Neural cell (in vitro differentiated cells): ENCODE results near the gene ITGA3. TPM values are rescaled to one million over a fixed set of nuclear protein-coding genes. Genes with fewer than 3 reads are reported as not detected.

ENCODE experiments used
- H2AFZ ChIP-seq: fragments of 200-600, 300-800 bp; sonication (generic), shearing (Covaris generic); 2 replicates; pipeline ENCODE4 v1.6.0; 2014; ENCODE audit warnings: low read depth, mild to moderate bottlenecking, antibody characterized with exemption, low read length, moderate library complexity
- H3F3A ChIP-seq: fragments of 200-600 bp; shearing (Covaris generic); 2 replicates; pipeline ENCODE4 v1.6.1; 2016; ENCODE audit warnings: mild to moderate bottlenecking, moderate library complexity, mixed read lengths, antibody characterized with exemption, low read length; ENCODE audit not compliant: insufficient read depth, poor library complexity, severe bottlenecking
- H3K27ac ChIP-seq: fragments of 200-600, 300-800 bp; sonication (generic), shearing (Covaris generic); 2 replicates; pipeline ENCODE4 v1.5.1; 2014; ENCODE audit warnings: mild to moderate bottlenecking, low read length, moderate library complexity
- H3K27me3 ChIP-seq: fragments of 300-800, 200-600 bp; sonication (generic), shearing (Covaris generic); 2 replicates; pipeline ENCODE4 v1.6.0; 2014; ENCODE audit warnings: mild to moderate bottlenecking, low read depth, low read length, moderate library complexity; ENCODE audit not compliant: insufficient read depth
- H3K36me3 ChIP-seq: fragments of 300-800, 200-600 bp; sonication (generic), shearing (Covaris generic); 2 replicates; pipeline ENCODE4 v1.5.1; 2014; ENCODE audit warnings: mild to moderate bottlenecking, antibody characterized with exemption, low read length, moderate library complexity; ENCODE audit not compliant: insufficient read depth
- H3K4me2 ChIP-seq: fragments of 300-800, 200-600 bp; sonication (generic), shearing (Covaris generic); 2 replicates; pipeline ENCODE4 v1.6.0; 2014; ENCODE audit warnings: mild to moderate bottlenecking, low read length
- H3K4me3 ChIP-seq: fragments of 300-800, 200-600 bp; sonication (generic), shearing (Covaris generic); 2 replicates; pipeline ENCODE4 v1.5.1; 2014; ENCODE audit warnings: mild to moderate bottlenecking, low read length, moderate library complexity
- H3K79me2 ChIP-seq: fragments of 200-600 bp; shearing (Covaris generic); replicated peaks from 2 replicates; pipeline ENCODE4 v1.6.0; 2014; ENCODE audit warnings: mild to moderate bottlenecking, low read length, moderate library complexity; ENCODE audit not compliant: insufficient read depth
- H3K9ac ChIP-seq: fragments of 300-800, 200-600 bp; sonication (generic), shearing (Covaris generic); 2 replicates; pipeline ENCODE4 v1.6.1; 2016; ENCODE audit warnings: mild to moderate bottlenecking, low read length, mixed read lengths
- H3K9me2 ChIP-seq: fragments of 200-600 bp; shearing (Covaris generic); 2 replicates; pipeline ENCODE4 v1.6.1; 2016; ENCODE audit warnings: mild to moderate bottlenecking, low read length, mixed read lengths; ENCODE audit not compliant: insufficient read depth
- H3K9me3 ChIP-seq: fragments of 200-600, 300-800 bp; sonication (generic), shearing (Covaris generic); 2 replicates; pipeline ENCODE4 v1.6.1; 2016; ENCODE audit warnings: mild to moderate bottlenecking, mixed run types, low read length, moderate library complexity, mixed read lengths
- H4K20me1 ChIP-seq: fragments of 200-600 bp; shearing (Covaris generic); 2 replicates; pipeline ENCODE4 v1.6.1; 2016; ENCODE audit warnings: mild to moderate bottlenecking, mixed run types; ENCODE audit not compliant: insufficient read depth
- EP300 ChIP-seq: fragments of 450-650 bp; conservative IDR thresholded peaks from 2 replicates; pipeline ENCODE4 v1.6.1; 2014; ENCODE audit warnings: antibody characterized with exemption, mild to moderate bottlenecking, moderate library complexity; ENCODE audit not compliant: poor library complexity, severe bottlenecking
- EZH2 ChIP-seq: fragments of 200-600, 300-800 bp; shearing (Covaris generic), sonication (generic); IDR thresholded peaks from 2 replicates; pipeline ENCODE4 v1.6.1; 2014; ENCODE audit warnings: antibody characterized with exemption, low read length, borderline replicate concordance, mild to moderate bottlenecking; ENCODE audit not compliant: insufficient read depth, poor library complexity, severe bottlenecking
- MXI1 ChIP-seq: fragments of 450-650 bp; conservative IDR thresholded peaks from 2 replicates; pipeline ENCODE4 v1.6.1; 2014; ENCODE audit warnings: antibody characterized with exemption, mild to moderate bottlenecking; ENCODE audit not compliant: poor library complexity, severe bottlenecking
- POLR2AphosphoS5 ChIP-seq: IDR thresholded peaks from 2 replicates; pipeline ENCODE4 v1.6.1; 2012
- RAD21 ChIP-seq: fragments of 450-650 bp; conservative IDR thresholded peaks from 2 replicates; pipeline ENCODE4 v1.6.1; 2014; ENCODE audit warnings: antibody characterized with exemption, mild to moderate bottlenecking, moderate library complexity
- SMC3 ChIP-seq: fragments of 450-650 bp; conservative IDR thresholded peaks from 2 replicates; pipeline ENCODE4 v1.6.1; 2014; ENCODE audit warnings: antibody characterized with exemption, mild to moderate bottlenecking, moderate library complexity; ENCODE audit not compliant: poor library complexity
- TAF1 ChIP-seq: IDR thresholded peaks from 2 replicates; pipeline ENCODE4 v1.6.1; 2012; ENCODE audit warnings: low read depth
- polyA plus RNA-seq: library from polyadenylated mRNA; depleted of rRNA; stranded (reverse); fragments of >200 nt; gene quantifications from 2 replicates; pipeline ENCODE4 v1.2.3, GENCODE V29; 2014
- TF ChIP-seq, protein P1 (sequence below): IDR thresholded peaks from 2 replicates; pipeline ENCODE4 v1.6.1; 2012; ENCODE audit warnings: borderline replicate concordance
- TF ChIP-seq, protein P2 (sequence below): fragments of 450-650 bp; IDR thresholded peaks from 2 replicates; pipeline ENCODE4 v1.5.1; 2014; ENCODE audit warnings: antibody characterized with exemption, mild to moderate bottlenecking, moderate library complexity; ENCODE audit not compliant: poor library complexity, severe bottlenecking

The ITGA3 gene
- polyA plus RNA-seq, 1 donor from 2014 or later = 33.0 TPM

DNA sequence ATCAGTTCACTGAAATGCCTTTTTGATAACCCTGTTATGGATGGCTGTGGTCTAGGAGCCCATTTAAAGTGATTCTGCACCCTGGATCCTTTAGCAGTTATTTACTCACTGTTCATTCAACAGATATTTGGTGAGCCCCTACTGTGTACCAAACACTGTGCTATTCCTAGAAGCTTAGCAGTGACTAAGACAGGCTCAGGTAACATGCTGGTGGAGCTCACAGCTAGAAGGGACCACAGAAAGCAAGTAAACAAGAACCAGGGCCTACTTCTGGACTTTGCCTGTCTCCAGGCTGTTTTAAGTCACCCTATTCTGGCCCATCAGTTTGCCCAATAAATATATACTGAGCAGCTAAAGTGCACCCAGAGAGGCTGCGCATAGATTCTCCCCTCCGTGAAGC is 11.1 kb downstream of the ITGA3 start:
- Histone ChIP-seq H3K79me2 (no peaks in the 10 kb centered on the region), H3K27me3 (no peaks in the 10 kb centered on the region), H3K9me3 (no peaks in the 10 kb centered on the region), H3K9ac (no peak overlapping the region), H2AFZ (no peak overlapping the region), H3F3A (no peaks in the 10 kb centered on the region), H3K27ac (no peak overlapping the region), H3K9me2 (no peaks in the 10 kb centered on the region), H4K20me1 (no peaks in the 10 kb centered on the region), H3K4me2 (no peak overlapping the region), H3K36me3 (peaks cover 6% of the 10 kb centered on the region), H3K4me3 (no peak overlapping the region)
- TF ChIP-seq EZH2 (no peak), EP300 (no peak), TAF1 (no peak)

DNA sequence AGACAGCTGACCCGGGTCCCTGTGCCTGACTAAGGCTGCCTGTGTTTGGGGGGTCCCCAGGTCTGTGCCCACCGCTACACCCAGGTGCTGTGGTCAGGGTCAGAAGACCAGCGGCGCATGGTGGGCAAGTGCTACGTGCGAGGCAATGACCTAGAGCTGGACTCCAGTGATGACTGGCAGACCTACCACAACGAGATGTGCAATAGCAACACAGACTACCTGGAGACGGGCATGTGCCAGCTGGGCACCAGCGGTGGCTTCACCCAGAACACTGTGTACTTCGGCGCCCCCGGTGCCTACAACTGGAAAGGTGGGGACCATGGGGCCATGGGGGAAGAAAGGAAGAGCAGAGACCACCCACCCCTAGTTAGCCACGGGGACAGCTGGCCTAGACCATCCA is 12.1 kb downstream of the ITGA3 start:
- H2AFZ ChIP-seq = no peak overlapping the region
- H3F3A ChIP-seq = no peaks in the 10 kb centered on the region
- H3K9ac ChIP-seq = no peak overlapping the region
- no peak overlapping the region for H3K27ac ChIP-seq
- no peak overlapping the region for H3K4me2 ChIP-seq
- no peaks in the 10 kb centered on the region for H4K20me1 ChIP-seq
- H3K36me3 ChIP-seq = peaks cover 6% of the 10 kb centered on the region
- H3K9me2 ChIP-seq = no peaks in the 10 kb centered on the region
- no peak overlapping the region for H3K4me3 ChIP-seq
- H3K9me3 ChIP-seq = no peaks in the 10 kb centered on the region
- H3K79me2 ChIP-seq = no peaks in the 10 kb centered on the region
- no peaks in the 10 kb centered on the region for H3K27me3 ChIP-seq
- TF ChIP-seq MXI1 = no peak
- no peak for TF ChIP-seq EP300
- no peak for TF ChIP-seq RAD21
- no peak for TF ChIP-seq POLR2AphosphoS5
- TF ChIP-seq EZH2 = no peak
- TF ChIP-seq, protein P1, sequence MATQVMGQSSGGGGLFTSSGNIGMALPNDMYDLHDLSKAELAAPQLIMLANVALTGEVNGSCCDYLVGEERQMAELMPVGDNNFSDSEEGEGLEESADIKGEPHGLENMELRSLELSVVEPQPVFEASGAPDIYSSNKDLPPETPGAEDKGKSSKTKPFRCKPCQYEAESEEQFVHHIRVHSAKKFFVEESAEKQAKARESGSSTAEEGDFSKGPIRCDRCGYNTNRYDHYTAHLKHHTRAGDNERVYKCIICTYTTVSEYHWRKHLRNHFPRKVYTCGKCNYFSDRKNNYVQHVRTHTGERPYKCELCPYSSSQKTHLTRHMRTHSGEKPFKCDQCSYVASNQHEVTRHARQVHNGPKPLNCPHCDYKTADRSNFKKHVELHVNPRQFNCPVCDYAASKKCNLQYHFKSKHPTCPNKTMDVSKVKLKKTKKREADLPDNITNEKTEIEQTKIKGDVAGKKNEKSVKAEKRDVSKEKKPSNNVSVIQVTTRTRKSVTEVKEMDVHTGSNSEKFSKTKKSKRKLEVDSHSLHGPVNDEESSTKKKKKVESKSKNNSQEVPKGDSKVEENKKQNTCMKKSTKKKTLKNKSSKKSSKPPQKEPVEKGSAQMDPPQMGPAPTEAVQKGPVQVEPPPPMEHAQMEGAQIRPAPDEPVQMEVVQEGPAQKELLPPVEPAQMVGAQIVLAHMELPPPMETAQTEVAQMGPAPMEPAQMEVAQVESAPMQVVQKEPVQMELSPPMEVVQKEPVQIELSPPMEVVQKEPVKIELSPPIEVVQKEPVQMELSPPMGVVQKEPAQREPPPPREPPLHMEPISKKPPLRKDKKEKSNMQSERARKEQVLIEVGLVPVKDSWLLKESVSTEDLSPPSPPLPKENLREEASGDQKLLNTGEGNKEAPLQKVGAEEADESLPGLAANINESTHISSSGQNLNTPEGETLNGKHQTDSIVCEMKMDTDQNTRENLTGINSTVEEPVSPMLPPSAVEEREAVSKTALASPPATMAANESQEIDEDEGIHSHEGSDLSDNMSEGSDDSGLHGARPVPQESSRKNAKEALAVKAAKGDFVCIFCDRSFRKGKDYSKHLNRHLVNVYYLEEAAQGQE = no peak
- TF ChIP-seq SMC3 = no peak
- TF ChIP-seq, protein P2, sequence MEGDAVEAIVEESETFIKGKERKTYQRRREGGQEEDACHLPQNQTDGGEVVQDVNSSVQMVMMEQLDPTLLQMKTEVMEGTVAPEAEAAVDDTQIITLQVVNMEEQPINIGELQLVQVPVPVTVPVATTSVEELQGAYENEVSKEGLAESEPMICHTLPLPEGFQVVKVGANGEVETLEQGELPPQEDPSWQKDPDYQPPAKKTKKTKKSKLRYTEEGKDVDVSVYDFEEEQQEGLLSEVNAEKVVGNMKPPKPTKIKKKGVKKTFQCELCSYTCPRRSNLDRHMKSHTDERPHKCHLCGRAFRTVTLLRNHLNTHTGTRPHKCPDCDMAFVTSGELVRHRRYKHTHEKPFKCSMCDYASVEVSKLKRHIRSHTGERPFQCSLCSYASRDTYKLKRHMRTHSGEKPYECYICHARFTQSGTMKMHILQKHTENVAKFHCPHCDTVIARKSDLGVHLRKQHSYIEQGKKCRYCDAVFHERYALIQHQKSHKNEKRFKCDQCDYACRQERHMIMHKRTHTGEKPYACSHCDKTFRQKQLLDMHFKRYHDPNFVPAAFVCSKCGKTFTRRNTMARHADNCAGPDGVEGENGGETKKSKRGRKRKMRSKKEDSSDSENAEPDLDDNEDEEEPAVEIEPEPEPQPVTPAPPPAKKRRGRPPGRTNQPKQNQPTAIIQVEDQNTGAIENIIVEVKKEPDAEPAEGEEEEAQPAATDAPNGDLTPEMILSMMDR = no peak
- no peak for TF ChIP-seq TAF1
